ENCODE data around the gene RRAGB.
"Not testable (repeated sequence)": the region's sequence is repeated elsewhere in the genome, so short reads cannot be mapped to it uniquely, and the experiment has no call there.

DNA sequence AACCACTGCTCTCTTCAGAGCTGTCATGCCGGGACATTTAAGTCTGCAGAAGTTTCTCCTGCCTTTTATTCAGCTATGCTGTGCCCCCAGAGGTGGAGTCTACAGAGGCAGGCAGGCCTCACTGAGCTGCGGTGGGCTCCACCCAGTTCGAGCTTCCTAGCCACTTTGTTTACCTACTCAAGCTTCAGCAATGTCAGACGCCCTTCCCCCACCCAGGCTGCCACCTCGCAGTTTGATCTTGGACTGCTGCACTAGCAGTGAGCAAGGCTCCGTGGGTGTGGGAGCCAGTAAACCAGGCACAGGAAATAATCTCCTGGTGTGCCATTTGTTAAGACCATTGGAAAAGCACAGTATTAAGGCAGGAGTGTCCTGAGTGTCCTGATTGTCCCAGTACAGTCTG is 56.9 kb downstream of the RRAGB start:
- TF ChIP-seq, protein P1, sequence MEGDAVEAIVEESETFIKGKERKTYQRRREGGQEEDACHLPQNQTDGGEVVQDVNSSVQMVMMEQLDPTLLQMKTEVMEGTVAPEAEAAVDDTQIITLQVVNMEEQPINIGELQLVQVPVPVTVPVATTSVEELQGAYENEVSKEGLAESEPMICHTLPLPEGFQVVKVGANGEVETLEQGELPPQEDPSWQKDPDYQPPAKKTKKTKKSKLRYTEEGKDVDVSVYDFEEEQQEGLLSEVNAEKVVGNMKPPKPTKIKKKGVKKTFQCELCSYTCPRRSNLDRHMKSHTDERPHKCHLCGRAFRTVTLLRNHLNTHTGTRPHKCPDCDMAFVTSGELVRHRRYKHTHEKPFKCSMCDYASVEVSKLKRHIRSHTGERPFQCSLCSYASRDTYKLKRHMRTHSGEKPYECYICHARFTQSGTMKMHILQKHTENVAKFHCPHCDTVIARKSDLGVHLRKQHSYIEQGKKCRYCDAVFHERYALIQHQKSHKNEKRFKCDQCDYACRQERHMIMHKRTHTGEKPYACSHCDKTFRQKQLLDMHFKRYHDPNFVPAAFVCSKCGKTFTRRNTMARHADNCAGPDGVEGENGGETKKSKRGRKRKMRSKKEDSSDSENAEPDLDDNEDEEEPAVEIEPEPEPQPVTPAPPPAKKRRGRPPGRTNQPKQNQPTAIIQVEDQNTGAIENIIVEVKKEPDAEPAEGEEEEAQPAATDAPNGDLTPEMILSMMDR (IDR thresholded peaks at IDR 0.05): not testable (repeated sequence)
- TF ChIP-seq EP300 (IDR thresholded peaks at IDR 0.05): not testable (repeated sequence)
